K562 (cell line): ENCODE results near the gene CSDE1.

ENCODE experiments used
- FOXP4 ChIP-seq: sonication (generic); formaldehyde crosslinking; IDR thresholded peaks from 2 replicates; pipeline ENCODE4 v1.8.0; 2022; ENCODE audit warnings: mild to moderate bottlenecking, missing genetic modification reagents, borderline replicate concordance
- GABPA ChIP-seq: fragments of 200-800 bp; sonication (Bioruptor generic); conservative IDR thresholded peaks from 2 replicates; pipeline ENCODE4 v1.6.1; 2016; ENCODE audit warnings: low read depth, missing genetic modification characterization, missing compliant biosample characterization
- JUNB ChIP-seq: fragments of 450-650 bp; formaldehyde crosslinking; conservative IDR thresholded peaks from 2 replicates; pipeline ENCODE4 v1.4.0; 2020; ENCODE audit warnings: mild to moderate bottlenecking
- KDM1A ChIP-seq, 2 experiments: fragments of 450-650 bp; IDR thresholded peaks; 2 replicates each; pipeline ENCODE4 v1.6.1; 2016; ENCODE audit warnings: mild to moderate bottlenecking in 2 of 2
- RAD21 ChIP-seq, 2 experiments: fragments of 250-450 bp in 1 of 2; fragments of 450-650 bp in 1 of 2; sonication (Bioruptor Pico) in 1 of 2; formaldehyde crosslinking in 1 of 2; IDR thresholded peaks in 1 of 2; conservative IDR thresholded peaks in 1 of 2; 2 replicates each; pipeline versions ENCODE4 v1.4.0 to v1.8.0; 2020 to 2022; ENCODE audit warnings: mild to moderate bottlenecking in 2 of 2, moderate library complexity in 1 of 2

- TF ChIP-seq JUNB (no peak), FOXP4 (CRISPR knock-in tag) (no peak), KDM1A (IDR thresholded peaks at IDR 0.05) (no peak), RAD21 (CRISPR knock-in tag; conservative IDR thresholded peaks at IDR 0.05 in 1 of 2, IDR thresholded peaks at IDR 0.05 in 1 of 2) (no peak), GABPA (tag) (no peak)
These were observed 37.3 kb downstream of the CSDE1 start for GRCh38 chr1:114720492-114720891.
